ENCODE results near the gene SSPN. TPM values are rescaled to one million over a fixed set of nuclear protein-coding genes. Genes with fewer than 3 reads are reported as not detected.

Gene SSPN
- total RNA-seq, 3 donors from 2014 or later (not counting 1 experiment from before 2014, with no cell fraction given), result 0.95 TPM; not detected in 2

GRCh38 chr12:26239122-26239851 is 43.9 kb downstream of the SSPN start:
- Mint-ChIP-seq H3K4me1 (no peaks in the 10 kb centered on the region), H3K4me3 (no peak overlapping the region), H3K36me3 (no peaks in the 10 kb centered on the region), H3K27ac (no peak overlapping the region), H3K27me3 (ENCODE audit: low read depth in 2 of 2) (peaks cover 5 to 21% of the 10 kb centered on the region in 2 donors), H3K9me3 (no peaks in the 10 kb centered on the region)
- WGBS (ENCODE audit: insufficient coverage), result 81% methylated on average over 5 of the region's 5 CpGs
- Histone ChIP-seq H3K27ac (ENCODE audit: low read length) (no peak overlapping the region), H3K4me3 (ENCODE audit: low read length) (no peak overlapping the region), H3K27me3 (ENCODE audit: control insufficient read depth, insufficient read depth, low read length) (no peaks in the 10 kb centered on the region), H3K4me1 (ENCODE audit: control insufficient read depth, insufficient read depth, low read length) (no peaks in the 10 kb centered on the region), H3K9me3 (ENCODE audit: control insufficient read depth, insufficient read depth, low read length) (no peaks in the 10 kb centered on the region), H3K36me3 (ENCODE audit: control insufficient read depth, insufficient read depth, low read length) (no peaks in the 10 kb centered on the region)
- no peak for DNase-seq
- TF ChIP-seq CTCF (IDR thresholded peaks at IDR 0.05), result no peak
- intact Hi-C loops (cut with micrococcal nuclease), result no loop called here
- no peak for ATAC-seq

GRCh38 chr12:26239852-26240815 is 44.8 kb downstream of the SSPN start:
- Histone ChIP-seq H3K4me1 (ENCODE audit: control insufficient read depth, insufficient read depth, low read length) (no peaks in the 10 kb centered on the region), H3K27ac (ENCODE audit: low read length) (no peak overlapping the region), H3K36me3 (ENCODE audit: control insufficient read depth, insufficient read depth, low read length) (no peaks in the 10 kb centered on the region), H3K9me3 (ENCODE audit: control insufficient read depth, insufficient read depth, low read length) (no peaks in the 10 kb centered on the region), H3K27me3 (ENCODE audit: control insufficient read depth, insufficient read depth, low read length) (no peaks in the 10 kb centered on the region), H3K4me3 (ENCODE audit: low read length) (no peak overlapping the region)
- Mint-ChIP-seq H3K4me3 (no peak overlapping the region), H3K9me3 (no peaks in the 10 kb centered on the region), H3K27ac (no peak overlapping the region), H3K27me3 (ENCODE audit: low read depth in 2 of 2) (peaks cover 5 to 21% of the 10 kb centered on the region in 2 donors), H3K36me3 (no peaks in the 10 kb centered on the region), H3K4me1 (no peaks in the 10 kb centered on the region)
- DNase-seq (no peak), ATAC-seq (no peak)
- WGBS (ENCODE audit: insufficient coverage), result 85% methylated on average over 4 of the region's 4 CpGs
- intact Hi-C loops (cut with micrococcal nuclease), result no loop called here
- TF ChIP-seq CTCF (IDR thresholded peaks at IDR 0.05), result no peak

GRCh38 chr12:26241080-26241479 is 45.7 kb downstream of the SSPN start:
- H3K9me3 Mint-ChIP-seq, result no peaks in the 10 kb centered on the region
- 82% methylated on average over 2 of the region's 2 CpGs for WGBS (ENCODE audit: insufficient coverage)

More at GRCh38 chr12:26241080-26241479, 45.7 kb downstream of the SSPN start:
- ATAC-seq, result no peak
- Mint-ChIP-seq H3K27me3 (ENCODE audit: low read depth in 2 of 2) (peaks cover 5 to 21% of the 10 kb centered on the region in 2 donors), H3K4me1 (no peaks in the 10 kb centered on the region), H3K4me3 (no peak overlapping the region), H3K36me3 (no peaks in the 10 kb centered on the region), H3K27ac (no peak overlapping the region)
- Histone ChIP-seq H3K27me3 (ENCODE audit: control insufficient read depth, insufficient read depth, low read length) (no peaks in the 10 kb centered on the region), H3K4me3 (ENCODE audit: low read length) (no peak overlapping the region), H3K9me3 (ENCODE audit: control insufficient read depth, insufficient read depth, low read length) (no peaks in the 10 kb centered on the region), H3K36me3 (ENCODE audit: control insufficient read depth, insufficient read depth, low read length) (no peaks in the 10 kb centered on the region), H3K27ac (ENCODE audit: low read length) (no peak overlapping the region), H3K4me1 (ENCODE audit: control insufficient read depth, insufficient read depth, low read length) (no peaks in the 10 kb centered on the region)
- no peak for DNase-seq
- intact Hi-C loops (cut with micrococcal nuclease), result no loop called here
- no peak for TF ChIP-seq CTCF (IDR thresholded peaks at IDR 0.05)
